ENCODE data around the gene ELFN1. TPM values are rescaled to one million over a fixed set of nuclear protein-coding genes. Genes with fewer than 3 reads are reported as not detected.

The ELFN1 gene
- total and polyA plus RNA-seq, 9 of the 15 experiments (the other 6 are each of a cell fraction or from before 2014, with no cell fraction given): 0.04 to 0.64 (median 0.18) TPM; not detected in 2

GRCh38 chr7:1675036-1675671 is 5.1 kb downstream of the ELFN1 start:
- Histone ChIP-seq H3K79me2 (ENCODE audit: control insufficient read depth, insufficient read depth, low read length) (no peaks in the 10 kb centered on the region), H3K4me3 (no peak overlapping the region), H4K20me1 (replicated peaks; ENCODE audit: control insufficient read depth, insufficient read depth, low read length) (peaks cover 5% of the 10 kb centered on the region), H3K27me3 (ENCODE audit: control insufficient read depth in 2 of 2, insufficient read depth in 2 of 2, low read length in 2 of 2) (peaks cover 41 to 65% of the 10 kb centered on the region in 2 experiments; a peak in 4 of 5 replicates), H3K4me1 (replicated peaks in 1 of 2; ENCODE audit: control insufficient read depth in 2 of 2, insufficient read depth in 2 of 2, low read length in 2 of 2) (peaks cover 0 to 35% of the 10 kb centered on the region in 2 experiments; a peak in 2 of 5 replicates), H3K9me1 (ENCODE audit: control insufficient read depth, insufficient read depth, low read length) (no peaks in the 10 kb centered on the region), H3K36me3 (ENCODE audit: control insufficient read depth, insufficient read depth, low read length) (no peaks in the 10 kb centered on the region), H2AFZ (ENCODE audit: low read depth, low read length) (no peak overlapping the region), H3K9me3 (replicated peaks; ENCODE audit: control insufficient read depth, insufficient read depth, low read depth, low read length) (no peaks in the 10 kb centered on the region), H3K4me2 (ENCODE audit: insufficient read depth, low read length) (no peak overlapping the region), H3K9ac (ENCODE audit: insufficient read depth in 1 of 2, low read depth in 2 of 2, low read length in 2 of 2) (no peak overlapping the region), H3K27ac (ENCODE audit: extremely low read depth, low read depth, low read length) (no peak overlapping the region)
- ATAC-seq: peak; percentile 24; the same call in 2 of the 3 replicates
- no TSS peak for BruUV-seq (replicated peaks)
- ChIA-PET POLR2A (no interaction called here), CTCF (ENCODE audit: low intra/inter-chr PET ratio) (no interaction called here)
- WGBS (ENCODE audit: insufficient coverage, low coverage, missing lambda C conversion rate): 2% methylated on average over 21 of the region's 29 CpGs
- no peak for DNase-seq (ENCODE audit: extremely low read depth in 1 of 4, low spot score in 3 of 4)
- FAIRE-seq: no peak
- in situ Hi-C loops (cut with MboI) (no loop called here), intact Hi-C loops (cut with micrococcal nuclease) (no loop called here)
- TF ChIP-seq PCBP1 (IDR thresholded peaks at IDR 0.05; ENCODE audit: low read depth, low read length, poor library complexity, severe bottlenecking) (no peak), PKNOX1 (IDR thresholded peaks at IDR 0.05) (peak; percentile 66), HEY1 (CRISPR knock-in tag; IDR thresholded peaks at IDR 0.05; ENCODE audit: borderline replicate concordance) (no peak), SMAD3 (CRISPR knock-in tag; conservative IDR thresholded peaks at IDR 0.05) (no peak), ZNF174 (CRISPR knock-in tag; IDR thresholded peaks at IDR 0.05) (no peak), ZNF324 (CRISPR knock-in tag; IDR thresholded peaks at IDR 0.05) (no peak), REST (IDR thresholded peaks at IDR 0.05; ENCODE audit: borderline replicate concordance) (no peak), REST (CRISPR knock-in tag; IDR thresholded peaks at IDR 0.05; ENCODE audit: low read depth) (no peak), ZNF75A (CRISPR knock-in tag; IDR thresholded peaks at IDR 0.05) (no peak), USF1 (CRISPR knock-in tag; IDR thresholded peaks at IDR 0.05) (peak; percentile 16; the same call in 1 of the 2 replicates), HMGXB4 (CRISPR knock-in tag; IDR thresholded peaks at IDR 0.05) (no peak)
